Activated CD4-positive, alpha-beta T cell treated with anti-CD3 and anti-CD28 coated beads, Interleukin-2, Interleukin-6, amounts not matched to agents 100 ng/mL and 50 ng/mL, durations not matched to agents 16 hours and 8 hours (primary cell): ENCODE measurements around the gene ZNF418.
"Not testable (repeated sequence)": the region's sequence is repeated elsewhere in the genome, so short reads cannot be mapped to it uniquely, and the experiment has no call there.

Source experiments
- DNase-seq: peaks from one replicate; pipeline ENCODE4 v3.0.0-alpha.2; 2020

Gene ZNF418

DNA sequence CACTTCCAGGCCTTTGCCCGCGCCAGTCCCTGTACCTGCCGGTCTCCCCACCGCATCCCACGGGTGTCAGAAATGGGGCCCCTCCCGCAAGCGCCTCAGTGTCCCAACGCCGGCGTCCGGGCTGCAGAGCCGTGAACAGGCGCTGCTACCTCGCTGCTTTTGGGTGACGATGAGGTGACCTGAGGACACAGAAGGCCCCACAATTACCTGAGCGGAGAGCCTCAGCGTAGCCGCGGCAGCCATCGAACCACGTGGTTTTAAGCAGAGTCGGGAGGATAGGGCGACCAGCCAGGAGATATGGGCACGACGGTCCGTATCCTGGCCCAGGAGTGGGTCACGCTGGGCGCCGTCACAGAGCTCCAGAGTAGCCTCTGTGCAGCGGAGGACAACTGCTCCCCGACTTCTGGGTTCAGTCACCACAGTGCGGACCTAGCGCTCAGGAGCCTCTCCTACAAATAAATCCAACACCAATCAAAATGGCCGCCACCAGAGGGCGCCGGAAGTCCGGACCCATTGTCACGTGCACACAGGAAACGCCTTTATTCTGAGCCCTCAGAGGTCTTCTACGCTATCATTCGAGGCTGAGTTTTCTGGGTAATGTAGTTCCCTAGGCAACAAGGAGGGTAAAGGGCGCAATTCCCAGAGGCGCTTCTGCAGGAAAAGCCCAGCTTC is 46.5 kb downstream of the ZNF418 start, which contains the start of gene ZNF814:
Gene ZNF814 (minus strand): TSS at position 478 of the 672 bp plus-strand sequence. CDS start 235 bp downstream, at position 243.
- peak; percentile 85 for DNase-seq

DNA sequence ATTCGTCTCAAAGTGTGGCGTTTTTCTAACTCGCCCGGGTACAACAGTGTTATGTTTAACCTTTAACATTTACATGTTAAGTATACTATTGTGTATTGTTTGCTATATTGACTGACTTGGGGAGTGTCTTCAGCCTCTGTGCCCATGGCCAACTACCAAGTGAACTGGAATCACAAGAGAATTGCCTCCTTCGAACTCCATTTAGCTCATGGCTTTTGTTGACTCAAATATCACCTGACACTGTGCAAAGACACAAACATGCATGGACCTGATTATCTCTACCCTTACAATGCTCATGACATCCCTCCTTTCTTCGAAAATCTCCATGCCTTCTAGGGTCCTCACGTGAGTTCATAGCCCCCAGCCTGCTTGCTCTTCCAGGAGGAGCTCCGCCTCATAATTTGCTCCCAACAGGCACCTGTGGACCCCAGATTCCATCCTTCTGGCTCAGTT is 47.1 kb downstream of the ZNF418 start:
- no peak for DNase-seq

DNA sequence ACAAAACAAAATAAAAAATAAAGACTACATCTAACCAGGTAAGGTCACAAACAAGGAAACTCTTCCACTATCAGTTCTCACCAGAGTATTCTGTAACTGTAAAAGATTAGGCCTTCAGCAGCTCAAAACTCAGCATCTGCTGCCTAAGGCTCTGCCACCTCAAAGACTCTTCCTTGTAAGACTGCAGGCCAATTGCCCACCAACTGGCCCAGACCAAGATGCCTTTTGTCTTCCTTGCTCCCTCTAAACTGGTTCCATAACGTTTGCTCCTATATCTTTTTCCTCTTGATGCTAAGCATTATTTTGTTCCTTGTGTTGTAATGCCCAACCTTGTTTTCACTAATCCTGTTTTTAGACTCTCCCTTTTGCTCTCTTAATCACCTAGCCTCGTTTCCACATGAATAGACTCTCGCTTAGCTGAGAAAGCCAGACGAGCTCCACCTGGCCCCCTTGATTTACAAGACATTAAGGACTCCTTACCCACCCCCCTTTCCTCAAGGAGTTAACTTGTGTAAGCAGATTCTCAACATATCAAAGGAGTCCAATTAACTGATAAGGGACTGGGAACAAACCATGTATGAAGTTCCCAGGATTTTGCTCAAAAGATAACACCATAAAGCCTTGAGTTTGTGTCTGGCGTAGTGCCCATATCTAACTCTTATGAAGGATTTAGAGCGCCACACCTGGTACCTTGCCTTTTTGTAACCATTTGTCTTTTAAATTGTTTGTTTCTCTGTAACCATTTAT is 47.8 kb downstream of the ZNF418 start:
- DNase-seq, result no peak

DNA sequence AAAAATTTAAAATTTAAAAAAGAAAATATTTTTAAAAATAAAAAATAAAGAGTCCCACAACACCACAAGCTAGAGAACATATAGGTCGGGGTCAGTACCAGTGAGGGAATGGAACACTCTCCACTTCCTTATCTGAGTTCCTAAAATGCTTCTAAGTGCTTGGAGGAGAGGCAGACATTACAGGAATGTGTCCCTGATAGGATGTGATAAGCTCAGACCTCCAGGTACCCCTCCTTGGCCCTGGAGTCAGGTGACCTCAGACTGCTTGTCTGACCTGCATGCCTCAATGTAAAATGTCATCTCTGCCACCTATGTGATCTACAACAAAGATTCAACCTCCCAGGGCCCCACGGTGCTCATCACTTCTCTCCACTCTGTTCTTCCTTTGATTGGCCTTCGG is 49.2 kb downstream of the ZNF418 start:
- DNase-seq, result no peak

DNA sequence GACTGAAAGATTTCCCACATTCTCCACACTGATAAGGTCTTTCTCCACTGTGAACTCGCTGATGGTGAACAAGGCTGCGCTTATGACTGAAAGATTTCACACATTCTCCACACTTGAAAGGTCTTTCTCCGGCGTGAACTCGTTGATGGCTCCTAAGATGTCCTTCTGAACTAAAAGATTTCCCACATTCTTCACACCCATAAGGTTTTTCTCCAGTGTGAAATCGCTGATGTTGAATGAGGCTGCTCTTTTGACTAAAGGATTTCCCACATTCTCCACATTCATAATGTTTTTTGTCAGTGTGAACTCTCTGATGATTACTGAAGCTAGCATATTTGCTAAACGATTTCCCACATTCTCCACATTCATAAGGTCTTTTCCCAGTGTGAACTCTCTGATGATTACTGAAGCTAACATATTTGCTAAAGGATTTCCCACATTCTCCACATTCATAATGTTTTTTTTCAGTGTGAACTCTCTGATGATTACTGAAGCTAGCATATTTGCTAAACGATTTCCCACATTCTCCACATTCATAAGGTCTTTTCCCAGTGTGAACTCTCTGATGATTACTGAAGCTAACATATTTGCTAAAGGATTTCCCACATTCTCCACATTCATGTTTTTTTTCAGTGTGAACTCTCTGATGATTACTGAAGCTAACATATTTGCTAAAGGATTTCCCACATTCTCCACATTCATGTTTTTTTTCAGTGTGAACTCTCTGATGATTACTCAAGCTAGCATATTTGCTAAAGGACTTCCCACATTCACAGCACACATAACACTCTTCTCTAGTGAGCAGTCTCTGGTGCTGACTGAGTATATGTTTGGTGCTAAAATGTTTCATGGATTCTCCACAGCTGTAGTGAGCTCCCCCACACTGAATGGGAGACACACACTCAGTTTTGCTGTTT is 61.1 kb downstream of the ZNF418 start:
- DNase-seq, result not testable (repeated sequence)

DNA sequence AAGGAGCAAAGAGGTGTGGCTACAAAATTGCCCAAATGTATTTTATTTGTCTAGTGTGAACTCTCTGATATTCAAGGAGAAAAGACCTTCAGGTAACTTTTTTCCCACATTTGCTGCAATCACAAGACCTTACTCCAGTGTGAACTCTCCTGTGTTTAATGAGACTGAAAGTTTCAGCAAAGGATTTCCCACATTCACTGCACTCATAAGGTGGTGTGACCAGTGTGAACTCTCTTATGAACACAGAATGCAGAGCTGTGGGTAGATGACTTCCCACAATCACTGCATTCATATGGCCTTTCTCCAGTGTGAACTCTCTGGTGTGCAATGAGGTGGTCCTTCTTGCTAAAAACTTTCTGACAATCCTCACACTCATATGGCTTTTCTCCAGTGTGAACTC is 62.8 kb downstream of the ZNF418 start:
- DNase-seq, result no peak
